SU-DHL-6 (cell line): ENCODE results near the gene PRKCA.

Experiments
- CTCF ChIP-seq: fragments of 200-600 bp; sonication (generic); IDR thresholded peaks from one replicate; pipeline ENCODE4 v1.5.1; 2017; ENCODE audit warnings: antibody characterized with exemption, mild to moderate bottlenecking, low read length, moderate library complexity; ENCODE audit not compliant: insufficient read depth, poor library complexity, severe bottlenecking
- EZH2phosphoT487 ChIP-seq: fragments of 200-600 bp; sonication (generic), shearing (Covaris generic); conservative IDR thresholded peaks from 2 replicates; pipeline ENCODE4 v1.6.1; 2018; ENCODE audit warnings: mild to moderate bottlenecking, antibody characterized with exemption, low read length, moderate library complexity, mixed read lengths

GRCh38 chr17:66432996-66433551, 130.7 kb downstream of the PRKCA start:
- TF ChIP-seq CTCF, result no peak
- TF ChIP-seq EZH2phosphoT487, result no peak
